Right lobe of liver (tissue), 6 donors: ENCODE data around the gene GGA1. TPM values are rescaled to one million over a fixed set of nuclear protein-coding genes. Genes with fewer than 3 reads are reported as not detected.

Experiments used
- ATAC-seq, 4 donors: fragments of 200-7000 bp; cut with Tn5 transposase; one replicate each; pipeline ENCODE4 v1.9.1; 2020; ENCODE audit warnings: mild to moderate bottlenecking in 4 of 4, moderate library complexity in 4 of 4
- DNase-seq, 3 donors: peaks; one replicate each; pipeline ENCODE4 v3.0.0-alpha.2; 2020
- H3K27ac ChIP-seq, 3 donors: fragments of 200-600 bp; one replicate each; pipeline ENCODE4 v1.8.0; 2022
- H3K27me3 ChIP-seq, 2 donors: fragments of 200-600 bp; one replicate each; pipeline ENCODE4 v1.8.0; 2022
- H3K36me3 ChIP-seq, 4 donors: fragments of 200-600 bp; sonication (generic) in 1 of 4; one replicate each; pipeline versions ENCODE4 v1.5.1 to v1.8.0; 2017 to 2022; ENCODE audit warnings: control low read depth in 1 of 4
- H3K4me1 ChIP-seq, 4 donors: fragments of 200-600 bp; sonication (generic) in 1 of 4; one replicate each; pipeline versions ENCODE4 v1.5.1 to v1.8.0; 2017 to 2022; ENCODE audit warnings: control low read depth in 1 of 4
- H3K4me3 ChIP-seq, 3 donors: fragments of 200-600 bp; one replicate each; pipeline ENCODE4 v1.8.0; 2022
- H3K9me3 ChIP-seq, 4 donors: fragments of 200-600 bp; sonication (generic) in 1 of 4; one replicate each; pipeline versions ENCODE4 v1.5.1 to v1.8.0; 2017 to 2022; ENCODE audit warnings: control low read depth in 1 of 4
- POLR2A ChIP-seq: fragments of 450-650 bp; IDR thresholded peaks from one replicate; pipeline ENCODE4 v1.6.1; 2017; ENCODE audit warnings: antibody characterized with exemption, mild to moderate bottlenecking
- WGBS: methylation state at CpG from one replicate; pipeline ENCODE4 v1.1.6; 2018; ENCODE audit warnings: low coverage, low lambda C conversion rate; ENCODE audit not compliant: insufficient coverage; ENCODE audit errors: missing lambda C conversion rate; 5-methylcytosine and 5-hydroxymethylcytosine counted together
- intact Hi-C, 2 donors: fragments of 100-400 bp; cut with DNase I; formaldehyde crosslinking; loops; one replicate each; pipeline versions ENCODE4 v1.11.2 to v1.14.1; 2022
- total RNA-seq, 6 experiments: library from RNA; depleted of rRNA in 2 of 6; stranded (reverse); fragments of >200 nt in 2 of 6; fragmentation: NEBNext Ultra II Directional in 3 of 6; extraction: Animal tissue kit (Norgen Biotek cat#: 25700) in 3 of 6; gene quantifications; one replicate each; pipeline versions ENCODE4 v1.1.0 to v1.2.4, GENCODE V29; 2016 to 2023
- TF ChIP-seq, protein P1 (sequence below), 4 donors: fragments of 200-600 bp in 3 of 4; fragments of 450-650 bp in 1 of 4; IDR thresholded peaks; one replicate each; pipeline versions ENCODE4 v1.5.1 to v1.8.0; 2016 to 2022; ENCODE audit warnings: antibody characterized with exemption in 4 of 4, mild to moderate bottlenecking in 2 of 4
- donor health status: DM: no; HTN: yes; CAD: no.
- donor health status: DM: no; HTN: no; CAD: no.
- donor health status: DM: no; HTN: no; CAD: no.
- donor health status: DM: no; HTN: yes; CAD: no.
- donor health status: DM: no; HTN: yes; CAD: no.

The GGA1 gene
- total RNA-seq, 6 experiments from 2014 or later, result 18.4 to 27.3 (median 24.1) TPM

DNA sequence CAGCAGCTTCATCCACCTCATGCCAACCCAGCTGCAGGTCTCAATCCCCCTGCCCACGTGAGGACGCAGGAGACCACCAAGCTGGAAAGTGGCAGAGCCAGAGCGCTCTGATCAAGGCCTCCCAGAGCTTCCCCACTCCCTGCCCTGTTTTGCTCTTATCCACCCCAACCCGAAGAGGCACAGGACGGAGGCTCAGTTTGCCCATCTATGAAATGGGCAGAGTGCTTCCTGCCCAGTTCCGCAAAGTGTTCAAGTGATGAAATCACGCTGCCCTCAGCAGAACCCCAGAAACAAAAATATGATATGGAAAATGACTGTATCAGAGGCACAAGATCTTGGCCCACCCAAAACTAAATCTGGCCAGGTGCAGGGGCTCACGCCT lies 36.7 kb upstream of the GGA1 start:
- intact Hi-C loops, result no loop called here
- Histone ChIP-seq H3K9me3 (no peaks in the 10 kb centered on the region), H3K4me1 (peaks cover 0 to 53% (median 28%) of the 10 kb centered on the region in 4 donors), H3K36me3 (peaks cover 0 to 6% (median under 1%) of the 10 kb centered on the region in 4 donors), H3K27me3 (no peaks in the 10 kb centered on the region), H3K27ac (no peak overlapping the region), H3K4me3 (no peak overlapping the region)
- no peak for ATAC-seq
- TF ChIP-seq, protein P1, sequence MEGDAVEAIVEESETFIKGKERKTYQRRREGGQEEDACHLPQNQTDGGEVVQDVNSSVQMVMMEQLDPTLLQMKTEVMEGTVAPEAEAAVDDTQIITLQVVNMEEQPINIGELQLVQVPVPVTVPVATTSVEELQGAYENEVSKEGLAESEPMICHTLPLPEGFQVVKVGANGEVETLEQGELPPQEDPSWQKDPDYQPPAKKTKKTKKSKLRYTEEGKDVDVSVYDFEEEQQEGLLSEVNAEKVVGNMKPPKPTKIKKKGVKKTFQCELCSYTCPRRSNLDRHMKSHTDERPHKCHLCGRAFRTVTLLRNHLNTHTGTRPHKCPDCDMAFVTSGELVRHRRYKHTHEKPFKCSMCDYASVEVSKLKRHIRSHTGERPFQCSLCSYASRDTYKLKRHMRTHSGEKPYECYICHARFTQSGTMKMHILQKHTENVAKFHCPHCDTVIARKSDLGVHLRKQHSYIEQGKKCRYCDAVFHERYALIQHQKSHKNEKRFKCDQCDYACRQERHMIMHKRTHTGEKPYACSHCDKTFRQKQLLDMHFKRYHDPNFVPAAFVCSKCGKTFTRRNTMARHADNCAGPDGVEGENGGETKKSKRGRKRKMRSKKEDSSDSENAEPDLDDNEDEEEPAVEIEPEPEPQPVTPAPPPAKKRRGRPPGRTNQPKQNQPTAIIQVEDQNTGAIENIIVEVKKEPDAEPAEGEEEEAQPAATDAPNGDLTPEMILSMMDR (IDR thresholded peaks at IDR 0.05), result no peak
- no peak for TF ChIP-seq POLR2A
- WGBS, result 90% methylated on average over 2 of the region's 8 CpGs
- DNase-seq, result no peak

DNA sequence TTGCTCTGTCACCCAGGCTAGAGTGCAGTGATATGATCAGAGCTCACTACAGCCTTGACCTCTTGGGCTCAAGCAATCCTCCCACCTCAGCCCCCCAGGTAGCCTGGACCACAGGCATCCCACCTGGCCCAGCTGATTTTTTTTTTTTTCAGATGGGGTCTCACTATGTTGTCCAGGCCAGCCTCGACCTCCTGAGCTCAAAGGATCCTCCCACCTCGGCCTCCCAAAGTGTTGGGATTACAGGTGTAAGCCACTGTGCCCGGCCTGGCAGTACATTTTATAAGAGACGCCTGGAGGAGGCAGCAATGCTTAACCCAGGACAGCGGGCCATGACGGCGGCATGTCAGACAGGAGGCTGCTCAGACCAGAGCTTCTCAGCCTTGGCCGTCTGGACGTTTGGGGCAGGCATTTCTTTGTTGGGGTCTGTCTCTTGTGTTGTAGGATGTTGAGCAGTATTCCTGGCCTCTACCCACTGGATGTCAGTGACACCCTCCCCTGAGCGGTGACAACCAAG lies 33.1 kb upstream of the GGA1 start:
- intact Hi-C loops, result no loop called here
- WGBS, result 93% methylated on average over 6 of the region's 10 CpGs
- no peak for TF ChIP-seq POLR2A
- TF ChIP-seq, protein P1 (IDR thresholded peaks at IDR 0.05), result no peak

DNA sequence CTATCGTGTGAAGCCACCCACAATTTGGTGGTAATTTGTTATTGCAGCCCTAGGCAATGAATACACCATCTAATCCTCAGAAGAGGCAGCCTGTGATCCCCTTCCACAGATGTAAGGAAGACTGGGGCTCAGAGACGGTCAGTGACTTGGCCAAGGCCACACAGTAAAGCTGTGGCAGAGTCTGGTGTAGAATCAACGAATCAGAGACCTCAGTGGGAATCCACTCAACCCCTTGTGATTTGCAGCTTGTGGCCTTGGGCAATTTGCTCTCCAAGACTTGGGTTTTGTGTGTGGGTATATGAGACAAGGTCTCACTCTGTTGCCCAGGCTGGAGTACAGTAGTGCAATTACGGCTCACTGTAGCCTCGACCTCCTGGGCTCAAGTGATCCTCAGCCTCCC lies 30.6 kb upstream of the GGA1 start:
- no peak overlapping the region for H3K4me3 ChIP-seq
- TF ChIP-seq, protein P1 (IDR thresholded peaks at IDR 0.05), result no peak
- TF ChIP-seq POLR2A, result no peak
- intact Hi-C loops, result no loop called here

More for the DNA sequence above, 33.1 kb upstream of the GGA1 start:
- peaks cover 0 to 23% (median 5%) of the 10 kb centered on the region in 4 donors for H3K4me1 ChIP-seq
- H3K4me3 ChIP-seq, result no peak overlapping the region
- ATAC-seq, result no peak
- H3K27ac ChIP-seq, result peak overlapping the region in 1 of 3 donors; percentile 78
- DNase-seq, result no peak
- H3K9me3 ChIP-seq, result no peaks in the 10 kb centered on the region
- no peaks in the 10 kb centered on the region for H3K36me3 ChIP-seq
- no peaks in the 10 kb centered on the region for H3K27me3 ChIP-seq

DNA sequence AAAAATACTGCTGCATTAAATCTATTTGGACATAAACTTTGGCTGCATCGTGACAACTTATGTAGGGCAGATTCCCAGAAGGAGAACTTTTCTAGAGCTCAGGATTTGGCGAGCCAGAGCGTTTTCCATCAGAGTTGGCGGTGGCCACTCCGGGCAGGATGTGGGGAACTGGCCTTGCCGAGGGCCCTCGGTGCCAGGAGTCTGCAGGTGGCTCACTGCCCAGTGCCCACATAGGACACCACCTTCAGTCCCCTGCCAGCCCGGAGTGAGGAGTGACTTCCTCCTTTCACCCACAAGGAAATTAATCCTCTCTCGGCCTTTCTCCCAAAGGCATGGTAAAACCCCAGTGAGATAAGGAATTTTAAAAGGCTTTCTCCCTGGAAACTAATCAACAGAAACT lies 27.1 kb upstream of the GGA1 start:
- Histone ChIP-seq H3K9me3 (no peaks in the 10 kb centered on the region), H3K27ac (peak overlapping the region in 1 of 3 donors; percentile 11), H3K36me3 (no peaks in the 10 kb centered on the region), H3K27me3 (no peaks in the 10 kb centered on the region), H3K4me3 (no peak overlapping the region), H3K4me1 (peaks cover 0 to 21% (median 2%) of the 10 kb centered on the region in 4 donors)
- DNase-seq (peak; percentile 78 to 91 (median 80)), ATAC-seq (peak; percentile 81 to 96 (median 89))
- TF ChIP-seq, protein P1 (IDR thresholded peaks at IDR 0.05), result no peak
- no peak for TF ChIP-seq POLR2A
- WGBS, result 18% methylated on average over 7 of the region's 9 CpGs
- intact Hi-C loops, result no loop called here

More for the DNA sequence above, 30.6 kb upstream of the GGA1 start:
- WGBS, result 100% methylated on average over 2 of the region's 5 CpGs
- Histone ChIP-seq H3K36me3 (no peaks in the 10 kb centered on the region), H3K27ac (no peak overlapping the region), H3K4me1 (peaks cover 0 to 33% (median 4%) of the 10 kb centered on the region in 4 donors), H3K27me3 (no peaks in the 10 kb centered on the region), H3K9me3 (no peaks in the 10 kb centered on the region)
- ATAC-seq (no peak), DNase-seq (no peak)
